GM20000 (cell line): Measurements from ENCODE around the gene SIGLEC14.
"Not testable (repeated sequence)": the region's sequence is repeated elsewhere in the genome, so short reads cannot be mapped to it uniquely, and the experiment has no call there.

Experiments
- DNase-seq: peaks from one replicate; pipeline ENCODE4 v3.0.0; 2012; ENCODE audit warnings: low spot score
- CTCF ChIP-seq: IDR thresholded peaks from 2 replicates; pipeline ENCODE4 v1.5.1; 2012; ENCODE audit warnings: mild to moderate bottlenecking, control low read depth; ENCODE audit errors: extremely low read depth, missing control alignments

Gene SIGLEC14

GRCh38 chr19:51646730-51647129, at the start of gene SIGLEC14:
Gene SIGLEC14, minus strand, starts transcription at chr19:51646825. Its CDS starts 66 bp downstream, at chr19:51646759.
- not testable (repeated sequence) for DNase-seq

- no peak for DNase-seq
- TF ChIP-seq CTCF, result no peak
Measured at GRCh38 chr19:51695702-51696315, 49.2 kb upstream of the SIGLEC14 start.

- no peak for TF ChIP-seq CTCF
- DNase-seq, result peak; percentile 5
Measured at GRCh38 chr19:51695088-51695487, 48.5 kb upstream of the SIGLEC14 start.

GRCh38 chr19:51694318-51695085, 47.9 kb upstream of the SIGLEC14 start:
- peak; percentile 9 for DNase-seq
- TF ChIP-seq CTCF, result no peak

- no peak for TF ChIP-seq CTCF
- DNase-seq, result peak; percentile 10
Measured at GRCh38 chr19:51693819-51694218, 47.2 kb upstream of the SIGLEC14 start.

- no peak for TF ChIP-seq CTCF
Measured at GRCh38 chr19:51693260-51693659, 46.6 kb upstream of the SIGLEC14 start, which contains the start of gene SPACA6. Gene SPACA6, plus strand, starts transcription at chr19:51693330. Its CDS starts 197 bp downstream, at chr19:51693527.

GRCh38 chr19:51692468-51692867, 45.8 kb upstream of the SIGLEC14 start:
- TF ChIP-seq CTCF, result no peak
- DNase-seq, result peak; percentile 9

More at GRCh38 chr19:51693260-51693659, 46.6 kb upstream of the SIGLEC14 start, which contains the start of gene SPACA6:
- DNase-seq, result no peak
